NCI-H526 treated with DMSO at 0.1 percent for 48 hours (cell line): ENCODE measurements around the gene GORASP2.
A peak's percentile ranks its signal among the peaks of the same experiment; 100 is the strongest.

ENCODE experiments used
- DNase-seq: peaks from one replicate; lab custom pipeline; 2025; lab: John Stamatoyannopoulos, UW

The GORASP2 gene

GRCh38 chr2:170966648-170967396, 37.8 kb downstream of the GORASP2 start:
- DNase-seq = no peak

DNA sequence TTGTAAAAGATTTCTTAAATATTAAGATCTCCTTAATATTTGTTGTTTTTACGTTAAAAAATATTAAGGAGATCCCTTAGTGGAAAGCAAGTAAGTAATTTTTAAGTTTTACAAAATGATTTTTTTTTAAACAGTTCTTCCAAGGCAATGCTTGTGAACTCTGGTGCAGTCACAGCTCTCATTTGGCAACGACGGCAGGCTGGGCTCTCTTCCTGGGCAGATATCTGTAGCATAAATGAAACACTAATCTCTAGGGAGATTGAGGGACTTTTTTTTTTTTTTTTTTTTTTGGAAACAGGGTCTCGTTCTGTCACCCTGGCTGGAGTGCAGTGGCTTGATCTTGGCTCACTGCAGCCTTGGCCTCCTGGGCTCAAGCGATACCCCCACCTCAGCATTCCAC, 38.5 kb downstream of the GORASP2 start:
- no peak for DNase-seq

GRCh38 chr2:170968205-170969003, 39.4 kb downstream of the GORASP2 start:
- no peak for DNase-seq

DNA sequence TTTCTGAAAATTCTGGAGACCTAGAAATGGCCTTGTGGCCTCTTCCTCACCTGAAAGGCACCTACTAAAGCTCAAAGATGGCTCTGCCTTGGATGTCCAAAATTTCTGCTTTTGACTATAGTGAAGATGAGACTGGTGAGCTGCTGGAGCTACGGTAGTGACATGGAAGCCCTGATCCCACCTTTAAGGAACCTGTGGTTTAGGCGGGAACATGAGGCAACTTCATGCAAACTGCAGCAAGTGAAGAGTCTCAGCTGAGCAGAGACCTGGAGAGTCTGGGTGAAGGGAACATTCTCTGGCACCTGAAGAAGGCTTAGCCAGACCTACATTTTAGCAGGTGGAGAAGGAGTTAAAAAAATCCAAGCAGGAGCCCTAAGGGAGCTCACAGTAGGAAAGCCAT, 40.0 kb downstream of the GORASP2 start:
- no peak for DNase-seq

DNA sequence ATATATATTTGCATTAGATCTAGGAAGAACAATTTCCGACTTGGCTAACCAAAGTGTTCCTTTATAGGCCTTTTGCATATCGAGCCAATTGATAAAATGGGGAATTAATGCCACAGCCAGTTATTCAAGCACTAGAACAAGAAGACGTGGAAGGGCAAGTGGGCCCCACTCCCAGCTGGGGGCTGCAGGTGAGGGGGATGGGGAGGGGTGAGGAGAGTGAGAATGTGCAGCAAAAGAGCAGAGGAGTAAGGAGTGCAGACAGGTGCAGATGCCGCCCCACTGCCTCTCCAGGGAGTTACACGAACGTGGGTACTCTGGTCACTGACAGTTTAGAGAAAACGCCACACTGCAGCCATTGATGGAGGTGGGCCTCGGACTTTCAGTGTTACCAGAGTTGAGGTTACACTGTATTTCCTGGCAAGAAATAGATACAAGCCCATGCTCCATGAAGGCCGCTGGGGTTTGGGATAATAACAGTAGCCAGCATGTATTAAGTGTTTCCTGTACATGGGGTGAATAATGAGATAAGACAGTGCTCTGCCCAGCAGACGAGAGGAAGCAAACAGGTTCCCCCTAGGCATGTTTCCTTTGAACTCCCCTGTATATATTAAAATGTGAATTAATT, 40.9 kb downstream of the GORASP2 start:
- DNase-seq = no peak

DNA sequence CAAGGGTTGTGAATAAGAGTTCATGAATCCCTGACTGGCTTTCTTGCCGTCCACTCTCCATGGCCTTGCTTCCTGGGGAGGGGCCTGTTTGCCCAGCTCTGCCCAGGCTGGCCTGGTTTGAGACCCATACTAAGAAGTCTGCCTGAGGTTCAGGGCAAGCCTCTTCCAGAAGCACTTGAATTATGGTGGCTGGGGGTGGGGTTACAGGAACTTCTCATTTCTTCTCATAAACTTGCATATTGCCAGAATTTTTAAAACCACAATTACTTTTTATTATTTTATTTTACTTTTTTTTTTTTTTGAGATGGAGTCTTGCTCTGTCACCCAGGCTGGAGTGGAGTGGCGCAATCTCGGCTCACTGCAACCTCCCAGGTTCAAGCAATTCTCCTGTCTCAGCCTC, 42.0 kb downstream of the GORASP2 start:
- DNase-seq = no peak

GRCh38 chr2:170972296-170973224, 43.5 kb downstream of the GORASP2 start:
- peak; percentile 41 for DNase-seq

- DNase-seq = peak; percentile 59
Observed at GRCh38 chr2:170973225-170973491, 44.1 kb downstream of the GORASP2 start.

GRCh38 chr2:170973492-170974303, 44.6 kb downstream of the GORASP2 start:
- no peak for DNase-seq

DNA sequence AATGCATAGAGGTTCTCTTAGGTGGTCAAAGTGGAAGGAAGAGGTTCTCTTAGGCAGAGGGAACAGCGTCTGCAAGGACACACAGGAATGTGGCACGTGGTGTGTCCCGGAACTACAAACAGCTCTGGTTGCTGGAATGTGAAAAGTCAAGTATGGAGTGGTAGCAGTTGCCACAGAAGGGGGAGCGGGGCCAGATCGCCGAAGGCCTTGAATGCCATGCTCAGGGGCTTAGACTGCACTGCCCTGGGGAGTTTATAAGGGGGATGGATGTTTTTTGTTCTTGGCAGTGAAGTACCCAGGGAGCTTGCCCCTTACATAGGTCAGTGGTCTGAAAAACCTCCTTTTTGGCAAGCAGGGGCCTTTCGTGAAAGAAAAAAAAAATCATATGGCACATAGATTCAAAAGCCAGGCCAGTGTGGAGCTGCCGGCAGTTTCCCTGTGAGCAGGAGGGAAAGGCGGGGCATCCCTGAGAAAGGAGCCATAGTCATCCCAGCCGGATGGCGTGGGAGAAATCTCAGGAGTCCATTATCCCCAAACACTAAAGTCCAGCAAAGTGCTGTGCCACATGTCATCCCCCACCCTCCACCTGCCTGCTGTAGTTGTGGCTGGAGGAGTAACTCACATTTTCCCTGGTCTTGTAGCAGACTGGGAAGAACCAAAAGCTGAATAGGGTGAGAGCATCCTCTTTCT, 45.4 kb downstream of the GORASP2 start:
- DNase-seq = no peak

- DNase-seq = peak; percentile 32
Observed at GRCh38 chr2:170975127-170975942, 46.3 kb downstream of the GORASP2 start.

- DNase-seq = no peak
Observed at GRCh38 chr2:170975943-170976270, 46.9 kb downstream of the GORASP2 start.

DNA sequence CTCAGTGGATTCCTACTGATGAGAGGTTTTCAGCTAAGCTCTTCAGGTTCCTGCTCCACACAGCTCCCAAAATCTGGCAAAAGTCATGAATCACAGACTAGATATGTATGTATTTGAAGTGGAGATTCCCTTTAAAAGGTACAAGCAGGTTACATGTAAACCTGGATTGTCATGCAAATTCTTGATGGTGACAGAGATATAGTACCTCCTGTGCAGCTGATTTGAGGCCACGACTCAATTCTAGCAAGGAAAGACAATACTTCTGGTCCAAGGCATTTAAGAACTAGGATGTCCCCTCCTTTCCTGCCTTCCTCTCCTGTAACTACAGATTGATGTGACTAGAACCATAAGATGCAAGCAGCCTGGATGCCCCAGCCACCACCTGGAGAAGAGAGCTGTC, 55.0 kb downstream of the GORASP2 start:
- DNase-seq = peak; percentile 8

DNA sequence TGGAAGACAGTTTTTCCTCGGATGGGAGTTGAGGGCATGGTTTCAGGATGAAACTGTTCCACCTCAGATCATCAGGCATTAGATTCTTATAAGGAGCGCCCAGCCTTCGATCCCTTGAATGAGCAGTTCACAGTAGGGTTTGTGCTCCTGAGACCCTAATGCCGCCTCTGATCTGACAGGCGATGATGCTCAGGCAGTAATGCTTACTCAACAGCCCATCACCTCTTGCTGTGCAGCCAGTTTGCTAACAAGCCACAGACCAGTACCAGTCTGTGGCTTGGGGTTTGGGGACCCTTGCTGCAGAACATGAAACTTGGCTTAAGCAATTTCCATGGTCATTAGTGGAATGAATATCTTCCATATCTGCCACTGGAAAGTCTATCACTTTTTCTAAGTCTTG, 56.4 kb downstream of the GORASP2 start:
- no peak for DNase-seq

DNA sequence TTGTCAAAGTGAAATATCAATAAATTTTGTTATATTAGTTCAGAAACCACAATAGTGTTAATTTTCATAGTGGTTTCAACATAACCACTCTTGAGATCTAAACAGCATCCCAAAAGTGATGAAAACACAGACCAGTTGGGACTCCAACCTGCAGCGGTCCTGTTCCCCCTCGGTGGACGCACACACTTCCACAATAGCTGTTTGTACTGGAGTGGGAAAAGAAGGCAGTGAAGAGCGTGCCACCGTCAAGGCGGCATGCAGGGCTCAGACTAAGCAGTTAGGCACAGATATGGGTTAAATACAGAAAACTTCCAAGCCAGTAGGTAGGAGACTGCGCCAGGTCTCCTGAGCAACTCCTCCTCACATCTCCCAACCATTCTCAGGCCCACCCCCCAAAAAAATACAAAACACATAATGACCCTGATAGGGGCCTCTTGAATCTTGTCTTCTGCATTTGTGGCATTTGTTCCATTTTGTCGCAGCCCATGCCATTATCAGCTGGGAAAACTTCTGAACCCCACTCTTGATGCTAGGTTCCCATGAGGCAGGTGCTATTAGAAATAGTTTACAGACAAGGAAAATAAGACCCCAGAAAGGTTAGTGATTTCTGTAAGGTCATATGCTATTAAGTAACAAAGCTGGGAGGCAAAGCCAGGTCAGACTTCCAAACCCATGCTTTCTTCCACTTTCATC, 57.7 kb downstream of the GORASP2 start:
- no peak for DNase-seq

- no peak for DNase-seq
Observed at GRCh38 chr2:170991398-170992182, 62.5 kb downstream of the GORASP2 start.

DNA sequence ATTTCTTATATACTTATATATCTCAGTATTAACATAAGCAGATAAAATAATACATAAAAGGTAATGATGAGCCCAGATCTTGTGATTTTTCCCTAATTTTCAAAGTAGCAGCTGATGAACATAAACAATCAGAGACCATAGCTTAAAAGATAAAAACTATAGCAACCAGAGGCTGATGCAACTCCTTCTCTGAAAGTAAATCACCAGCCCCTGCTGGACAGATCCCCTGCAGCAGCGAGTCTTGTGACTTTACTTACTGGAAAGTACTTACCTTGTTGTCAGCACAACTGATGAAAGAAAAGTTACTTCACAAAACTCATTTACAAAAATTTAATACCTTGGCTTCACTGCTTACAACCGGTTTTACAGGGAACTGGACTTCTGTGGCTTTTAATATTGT, 67.3 kb downstream of the GORASP2 start:
- no peak for DNase-seq

DNA sequence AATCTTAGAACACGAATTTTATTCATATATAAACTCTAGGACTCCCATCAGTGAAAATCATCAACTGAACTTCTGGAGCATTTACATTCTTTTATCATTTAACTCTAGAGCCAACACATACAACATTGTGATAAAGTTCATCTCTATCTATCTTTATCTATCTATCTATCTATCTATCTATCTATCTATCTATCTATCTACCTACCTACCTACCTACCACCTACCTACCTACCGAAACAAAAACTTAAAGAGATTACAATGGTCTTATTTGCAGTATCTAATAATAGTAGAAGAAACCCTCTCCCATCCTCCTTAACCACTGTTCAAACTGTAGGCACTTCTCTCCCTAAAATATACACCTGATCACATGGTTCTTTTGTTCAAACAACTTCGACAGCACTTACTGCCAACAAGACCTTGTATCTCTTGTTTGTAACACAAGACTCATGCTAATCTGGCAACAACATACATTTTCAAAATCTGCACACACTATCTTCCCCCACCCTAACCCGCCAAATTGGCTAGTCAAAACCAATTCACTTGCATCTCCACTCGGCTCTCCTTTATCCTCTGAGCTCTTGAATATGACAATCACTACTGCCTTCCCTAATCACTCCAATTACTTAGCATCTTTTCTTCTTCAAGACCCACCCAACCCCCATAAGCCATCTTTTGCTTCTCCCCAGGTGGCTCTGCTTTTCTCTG, 69.0 kb downstream of the GORASP2 start:
- no peak for DNase-seq
